Stimulated activated CD8-positive, alpha-beta memory T cell treated with anti-CD3 and anti-CD28 coated beads, Interleukin-7, amount 100 ng/mL, for 4 hours (primary cell): Measurements from ENCODE around the gene TLE5.
"Not testable (repeated sequence)": the region's sequence is repeated elsewhere in the genome, so short reads cannot be mapped to it uniquely, and the experiment has no call there.

Experiments
- DNase-seq, 2 donors: peaks; one replicate each; pipeline ENCODE4 v3.0.0-alpha.2; 2020; ENCODE audit warnings: low read depth in 2 of 2

TLE5 gene

DNA sequence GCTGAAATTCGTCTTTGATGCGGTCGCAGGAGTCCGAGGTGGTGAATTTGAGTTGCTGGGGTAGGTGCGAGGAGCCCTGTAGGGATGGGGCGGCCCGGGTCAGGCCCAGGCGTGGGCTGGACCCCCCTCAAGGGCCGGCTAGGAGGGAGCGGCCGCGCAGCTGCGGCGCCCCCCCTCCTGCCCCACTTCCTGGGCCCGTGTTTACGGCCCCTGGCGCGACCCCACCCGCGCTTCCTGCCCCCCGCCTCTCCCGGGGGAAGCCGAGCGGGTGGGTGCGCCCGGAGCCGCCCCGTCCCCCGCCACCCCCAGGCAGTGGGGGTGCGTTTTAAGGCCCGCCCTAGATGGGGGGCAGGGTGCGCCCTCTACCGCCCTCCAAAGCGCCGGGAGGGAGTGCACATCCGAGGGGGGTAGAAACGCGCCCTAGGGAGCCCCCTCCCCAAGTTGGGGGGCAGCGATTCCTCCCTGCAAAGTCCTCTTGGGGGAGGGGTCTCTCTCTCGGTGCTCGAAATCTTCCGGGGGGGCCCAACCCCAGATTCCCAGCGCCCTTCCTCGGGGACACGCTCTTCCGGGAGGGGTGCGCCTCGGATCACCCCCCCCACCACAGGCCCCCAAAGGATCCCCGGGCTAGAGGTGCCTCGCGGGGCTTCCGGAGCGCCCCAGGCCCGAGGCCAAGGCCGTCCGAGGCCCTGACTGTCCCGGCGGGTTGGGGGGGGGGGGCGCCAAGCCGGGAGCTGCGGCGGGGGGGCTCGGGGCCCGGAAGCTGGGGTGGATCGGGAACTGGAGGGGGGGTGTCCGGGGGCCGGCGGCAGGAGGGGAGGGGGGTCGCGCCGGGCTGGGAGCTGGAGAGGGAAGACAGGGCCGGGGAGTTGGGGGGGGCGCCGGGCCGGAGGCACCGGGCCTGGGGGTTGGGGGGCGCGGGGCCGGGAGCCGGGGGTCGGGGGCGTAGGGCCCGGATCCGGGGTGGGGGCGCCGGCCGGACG, 823 bp downstream of the TLE5 start:
- DNase-seq = peak; percentile 47 to 77

DNA sequence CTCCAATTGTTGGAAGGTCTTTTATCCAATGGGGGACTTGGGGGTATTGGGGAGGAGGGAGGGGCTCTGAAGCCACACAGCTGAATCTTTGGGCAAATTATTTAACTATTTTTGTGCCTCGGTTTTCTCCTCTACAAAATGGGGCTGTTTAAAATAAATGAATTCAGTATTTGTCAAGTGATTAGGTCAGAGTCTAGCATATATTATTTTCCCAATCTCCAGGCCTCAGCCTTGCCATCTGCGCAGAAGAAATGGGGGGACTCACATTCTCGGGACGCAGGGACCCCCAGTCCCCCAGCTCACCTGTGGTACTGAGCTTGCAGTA, 1.5 kb downstream of the TLE5 start:
- DNase-seq = no peak

DNA sequence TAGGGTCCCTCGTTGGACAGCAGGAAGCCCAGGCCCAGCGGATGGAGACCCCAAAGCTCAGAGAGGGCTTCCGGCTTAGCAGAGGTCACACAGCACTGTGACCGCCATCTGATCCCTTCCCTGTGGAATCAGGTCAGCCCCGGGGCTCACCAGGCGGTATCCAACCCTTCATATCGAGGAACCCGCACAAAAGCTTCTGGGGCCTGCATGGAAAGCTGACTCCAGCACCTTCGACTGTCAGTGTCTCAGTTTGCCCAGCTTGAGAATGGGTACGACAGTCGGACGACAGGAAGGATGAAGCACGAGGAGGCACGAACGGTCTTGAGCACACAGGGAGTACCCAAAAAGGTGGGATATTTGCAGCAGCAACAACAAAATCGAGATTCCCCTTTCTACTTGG, 2.6 kb downstream of the TLE5 start:
- no peak for DNase-seq

DNA sequence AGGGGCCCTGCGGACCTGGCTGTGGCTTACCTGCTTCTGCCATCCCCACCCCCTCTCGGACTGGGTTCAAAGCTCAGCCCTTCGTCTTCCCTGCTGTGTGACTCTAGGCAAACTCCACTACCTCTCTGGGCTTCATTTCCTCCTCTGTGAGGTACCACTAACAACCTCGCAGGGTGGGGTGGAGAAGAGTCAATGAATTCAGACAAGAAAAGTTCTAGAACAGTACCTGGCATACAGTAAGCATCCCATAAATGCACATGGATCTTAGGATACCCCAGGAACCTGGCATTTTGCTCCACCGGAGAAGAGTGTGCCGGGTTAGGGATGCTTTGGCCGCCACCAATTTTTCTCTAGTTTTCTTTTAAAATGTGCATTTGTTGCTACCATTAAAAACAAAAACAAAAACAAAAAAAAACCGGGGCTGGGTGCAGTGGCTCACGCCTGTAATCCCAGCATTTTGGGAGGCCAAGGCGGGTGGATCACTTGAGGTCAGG, 3.4 kb downstream of the TLE5 start:
- no peak for DNase-seq

DNA sequence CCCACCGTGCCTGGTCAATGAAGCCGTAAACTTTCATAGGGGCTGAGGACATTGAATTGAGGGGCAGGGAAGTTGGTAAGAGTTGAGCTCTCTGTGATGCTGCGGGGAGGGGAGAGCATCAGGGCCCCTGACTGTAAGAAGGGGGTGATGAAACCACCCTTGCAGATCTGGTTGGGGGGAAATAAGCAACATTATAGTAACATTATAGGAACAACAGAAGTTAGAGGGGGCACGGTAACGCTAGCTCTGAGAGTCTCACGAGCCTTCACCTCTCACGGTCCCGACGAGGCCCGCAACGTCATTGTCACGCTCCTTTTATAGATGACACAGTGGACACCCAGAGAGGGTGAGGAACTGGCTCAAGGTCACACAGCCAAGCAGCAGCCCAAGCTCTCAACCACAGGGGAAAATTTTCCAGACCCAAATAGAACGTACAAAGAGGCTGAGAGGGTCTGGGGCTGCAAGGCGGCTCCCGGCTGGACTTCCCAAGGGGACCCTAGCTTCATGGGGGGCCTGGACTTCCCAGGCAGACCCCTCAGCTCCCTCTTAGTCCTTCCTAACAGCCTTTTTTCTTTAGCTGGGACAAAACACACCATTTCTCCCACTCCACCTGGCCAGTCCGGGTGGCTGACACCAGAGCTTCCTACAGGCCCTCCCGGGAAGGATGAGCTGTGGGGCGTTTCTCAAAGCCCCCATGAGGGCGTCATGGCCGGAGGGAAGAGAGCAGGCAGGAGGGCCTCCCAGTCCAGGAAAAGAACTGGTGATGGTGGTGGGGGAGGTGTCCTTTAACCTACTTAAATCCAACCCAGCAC, 4.1 kb downstream of the TLE5 start:
- no peak for DNase-seq

DNA sequence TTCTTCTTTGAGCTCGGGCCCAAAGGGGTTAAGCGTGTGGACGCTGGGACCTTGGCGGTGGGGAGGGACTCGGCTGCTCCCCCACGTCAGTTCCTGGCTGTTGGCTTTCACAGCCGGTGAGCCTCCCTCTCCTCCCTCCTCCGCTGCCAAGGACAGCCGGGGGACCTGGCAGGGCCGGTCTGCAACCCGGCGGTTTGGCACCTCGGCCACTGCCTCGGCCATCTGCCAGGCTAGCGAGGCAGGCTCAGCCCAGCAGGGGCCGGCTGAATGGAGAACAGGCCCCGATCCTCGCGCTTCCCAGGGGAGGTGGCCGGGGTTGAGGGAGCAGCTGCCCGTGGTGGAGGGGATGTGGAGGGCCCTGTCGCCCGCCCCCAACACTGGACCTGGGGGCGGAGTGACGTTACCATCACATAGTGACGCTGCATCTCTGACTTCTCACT, 5.0 kb downstream of the TLE5 start:
- DNase-seq = no peak

DNA sequence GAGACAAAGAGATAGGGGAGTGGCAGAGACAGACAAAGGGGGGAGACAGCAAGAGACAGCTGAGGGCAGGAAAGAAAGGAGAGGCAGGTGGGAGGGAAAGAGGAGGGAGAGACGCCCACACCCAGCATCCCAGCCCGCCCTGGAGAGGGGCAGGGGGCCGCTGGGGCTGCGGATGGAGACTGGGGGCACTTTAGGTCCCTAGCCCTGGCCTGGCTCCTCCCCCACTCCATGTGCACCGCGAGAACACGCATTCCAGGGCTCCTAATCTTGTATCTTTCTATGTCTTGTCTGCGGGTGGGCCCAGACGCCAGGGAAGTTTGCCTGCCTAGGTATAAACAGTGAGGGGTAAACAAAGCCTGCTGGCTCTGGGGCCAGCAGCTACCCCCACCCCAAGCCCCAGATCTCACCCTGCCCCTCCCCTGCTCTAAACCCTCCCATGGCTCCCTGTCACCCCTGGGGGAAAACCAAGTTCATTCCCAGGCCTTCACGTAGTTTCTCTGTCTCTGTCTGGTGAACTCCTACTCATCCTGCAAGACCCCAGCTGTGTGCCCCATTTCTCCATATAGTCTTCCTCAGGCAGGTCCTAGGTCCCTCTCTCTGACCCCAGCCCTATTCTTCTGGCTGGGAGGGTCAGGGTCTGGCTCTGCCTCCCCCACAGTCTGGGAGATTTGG, 5.7 kb downstream of the TLE5 start:
- DNase-seq = no peak

DNA sequence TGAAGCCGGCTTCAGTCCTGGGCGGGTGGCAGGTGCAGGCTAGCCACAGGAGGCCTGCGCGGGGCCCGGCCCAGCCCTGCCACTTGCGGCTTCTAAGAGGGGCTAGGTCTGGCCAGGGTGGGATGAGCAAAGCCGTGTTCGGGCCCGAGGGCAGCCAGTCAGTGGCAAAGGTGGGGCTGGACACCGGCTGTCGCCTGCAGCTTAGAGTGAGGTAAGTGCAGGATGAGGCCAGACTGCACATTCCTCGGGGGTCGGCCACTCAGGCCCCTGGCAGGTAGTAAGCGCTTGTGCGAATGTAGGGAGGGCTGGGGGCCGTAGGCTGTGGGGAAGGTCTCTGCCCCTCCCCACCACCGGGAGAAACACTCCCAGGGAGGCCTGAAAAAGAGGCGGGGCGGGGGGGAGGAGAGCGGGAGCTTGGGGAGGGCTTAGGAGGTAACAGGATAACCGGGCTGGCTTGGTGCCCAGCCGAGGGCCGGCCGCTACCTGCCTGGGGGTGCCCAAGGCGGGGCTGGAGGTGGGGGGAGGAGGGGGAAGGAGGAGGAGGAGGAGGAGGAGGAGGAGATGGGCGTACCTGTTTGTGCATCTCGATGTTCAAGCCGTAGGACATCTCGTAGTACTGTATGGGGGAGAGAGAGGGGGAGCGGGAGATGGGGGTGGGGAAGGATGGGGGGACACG, 6.4 kb downstream of the TLE5 start:
- DNase-seq = no peak

DNA sequence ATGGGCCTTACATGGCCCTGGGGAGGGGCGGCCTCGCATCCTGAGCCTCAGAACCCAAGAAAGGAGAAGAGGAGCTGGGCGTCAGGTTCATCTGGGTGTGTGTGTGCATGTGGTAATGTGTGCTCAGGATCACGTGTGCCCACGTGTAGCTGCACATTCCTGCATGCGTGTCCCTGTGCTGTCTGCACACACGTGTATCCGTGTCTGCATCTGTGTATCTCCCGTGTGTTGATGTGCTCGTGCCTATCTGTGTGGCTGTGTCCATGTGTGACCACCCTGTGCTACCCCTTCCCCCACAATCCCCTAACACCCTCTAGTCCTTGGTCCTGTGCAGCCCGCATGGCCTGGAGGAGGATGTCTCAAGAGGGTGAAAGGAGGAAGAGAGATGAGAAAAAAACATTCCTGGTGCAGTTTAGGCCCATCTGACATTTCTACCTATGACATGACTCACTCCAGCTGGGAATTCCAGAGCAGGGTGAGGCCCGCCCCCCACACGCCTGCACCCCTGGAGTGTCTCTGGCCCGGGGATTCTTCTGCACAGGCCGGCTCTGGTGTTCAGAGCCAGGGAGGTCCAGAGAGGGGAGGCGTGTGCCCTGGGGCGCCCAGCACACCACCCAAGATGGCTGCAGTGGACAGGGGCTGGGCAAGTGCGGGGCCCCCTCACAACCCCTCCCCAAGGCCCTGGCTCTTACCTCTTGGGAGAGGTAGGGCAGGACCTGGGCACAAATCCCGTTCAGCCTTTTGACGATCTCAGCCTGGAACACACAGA, 7.1 kb downstream of the TLE5 start:
- DNase-seq = no peak

DNA sequence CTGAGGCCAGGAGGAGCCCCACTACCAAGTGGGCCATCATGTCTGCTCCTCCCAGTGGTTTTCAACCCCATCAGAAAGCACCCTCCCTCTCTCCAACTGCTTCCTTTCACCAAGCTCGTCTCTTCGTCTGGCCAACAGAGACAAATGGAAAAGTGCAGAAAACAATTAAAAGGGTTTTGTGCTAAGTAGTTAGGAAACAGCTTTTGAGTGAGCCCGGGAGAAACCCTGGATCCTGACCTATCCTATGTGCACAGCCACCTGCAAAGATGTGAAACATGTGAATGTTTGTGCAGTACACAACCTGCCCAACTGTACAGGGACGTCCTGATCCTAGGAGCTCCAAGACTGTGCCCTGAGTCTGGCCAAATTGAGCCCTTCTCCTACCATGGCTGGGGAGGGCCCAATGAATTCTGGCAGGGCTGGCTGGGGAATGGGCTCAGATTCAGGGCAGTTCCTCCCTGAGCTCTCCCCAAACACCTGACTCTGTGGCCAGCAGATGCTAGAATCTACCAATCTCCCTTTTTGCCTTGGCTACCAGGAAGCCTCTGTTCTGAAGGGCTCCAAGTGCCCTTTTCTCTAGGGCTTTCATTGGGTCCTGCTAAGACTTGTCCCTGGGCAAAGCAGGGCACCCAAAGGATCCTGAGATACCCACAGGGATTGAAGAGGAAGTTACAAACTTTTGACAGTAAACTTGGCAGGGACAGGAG, 7.9 kb downstream of the TLE5 start:
- no peak for DNase-seq

DNA sequence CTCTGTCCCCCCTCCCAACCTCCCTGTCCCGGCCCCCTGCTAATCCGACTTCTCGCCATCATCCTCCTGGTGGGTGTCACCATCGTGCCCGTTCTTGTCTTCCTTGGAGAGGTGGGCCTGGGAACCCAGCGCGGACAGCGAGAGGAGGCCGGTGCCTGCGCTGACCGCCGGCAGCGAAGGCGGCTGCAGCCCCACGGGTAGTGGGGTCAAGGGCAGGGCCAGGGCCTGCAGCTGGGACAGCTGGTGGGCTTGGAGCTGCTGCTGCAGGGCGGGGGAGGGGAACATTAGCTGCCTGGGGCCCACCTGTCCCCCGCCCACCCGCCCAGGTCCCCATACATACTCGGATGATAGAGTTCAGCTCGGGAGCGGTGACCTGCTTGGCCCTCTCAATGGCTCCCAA, 8.5 kb downstream of the TLE5 start:
- DNase-seq = no peak

DNA sequence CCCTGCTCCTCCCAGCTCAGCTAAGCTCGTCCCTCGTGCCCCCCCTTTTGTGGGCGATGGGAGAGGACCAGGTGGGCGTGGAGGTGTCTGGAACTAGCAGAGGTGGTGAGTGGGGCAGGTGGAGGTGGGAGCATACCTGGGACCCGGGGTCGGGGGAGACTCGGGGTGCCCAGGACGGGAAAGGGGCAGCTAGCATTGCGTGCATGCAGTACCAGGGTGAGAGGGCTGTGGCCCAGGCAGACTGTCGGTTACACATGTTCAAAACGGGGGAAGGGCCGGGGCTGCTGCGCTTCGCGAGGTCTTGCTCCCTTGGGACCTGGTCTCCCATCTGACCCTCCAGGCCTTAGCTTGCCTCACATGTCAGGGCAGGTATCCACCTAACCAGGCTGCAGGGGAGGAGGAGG, 9.1 kb downstream of the TLE5 start:
- DNase-seq = no peak

DNA sequence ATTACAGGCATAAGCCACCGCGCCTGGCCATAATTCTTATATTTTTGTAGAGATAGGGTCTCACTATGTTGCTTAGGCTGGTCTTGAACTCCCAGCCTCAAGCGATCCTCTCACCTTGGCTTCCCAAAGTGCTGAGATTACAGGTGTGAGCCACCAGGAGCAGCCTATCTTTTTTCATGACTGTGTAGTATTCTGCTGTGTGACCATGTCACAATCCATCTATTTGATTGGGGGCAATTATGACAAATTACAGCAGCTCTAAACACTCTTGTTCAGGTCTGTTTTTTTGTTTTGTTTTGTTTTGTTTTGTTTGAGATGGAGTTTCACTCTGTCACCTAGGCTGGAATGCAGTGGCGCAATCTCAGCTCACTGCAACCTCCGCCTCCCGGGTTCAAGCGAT, 12.3 kb downstream of the TLE5 start:
- DNase-seq = not testable (repeated sequence)

DNA sequence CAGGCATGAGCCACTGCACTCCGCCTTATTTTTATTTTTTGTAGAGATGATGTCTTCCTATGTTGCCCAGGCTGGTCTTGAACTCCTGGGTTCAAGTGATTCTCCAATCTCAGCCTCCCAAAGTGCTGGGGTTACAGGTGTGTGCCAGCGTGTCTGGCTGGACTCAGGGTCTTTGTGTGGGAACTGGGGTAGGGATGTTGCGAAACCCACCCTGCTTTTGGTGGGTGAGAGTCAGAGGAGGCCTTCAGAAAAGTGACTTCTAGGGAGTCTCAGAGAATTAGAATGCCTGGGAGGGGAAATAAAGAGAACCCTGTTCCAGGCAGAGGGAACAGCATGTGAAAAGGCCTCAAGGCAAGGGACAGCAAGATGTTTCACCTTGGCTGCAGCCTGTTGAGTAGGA, 13.2 kb downstream of the TLE5 start:
- no peak for DNase-seq

DNA sequence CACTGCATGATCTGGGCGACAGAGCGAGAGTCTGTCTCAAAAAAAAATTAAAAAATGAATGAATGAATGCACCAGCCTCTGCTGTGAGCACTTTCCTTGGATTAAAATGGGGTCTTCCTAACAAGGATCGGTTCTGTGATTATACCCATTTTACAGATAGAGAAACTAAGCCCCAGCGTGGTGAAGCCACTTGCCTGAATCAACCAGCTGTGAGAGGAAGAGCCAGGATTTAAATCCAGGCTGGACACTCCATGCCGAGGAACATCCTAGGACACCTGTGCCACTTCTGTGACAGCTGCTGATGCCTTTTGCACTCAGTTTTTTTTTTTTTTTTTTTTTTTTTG, 14.1 kb downstream of the TLE5 start:
- no peak for DNase-seq

DNA sequence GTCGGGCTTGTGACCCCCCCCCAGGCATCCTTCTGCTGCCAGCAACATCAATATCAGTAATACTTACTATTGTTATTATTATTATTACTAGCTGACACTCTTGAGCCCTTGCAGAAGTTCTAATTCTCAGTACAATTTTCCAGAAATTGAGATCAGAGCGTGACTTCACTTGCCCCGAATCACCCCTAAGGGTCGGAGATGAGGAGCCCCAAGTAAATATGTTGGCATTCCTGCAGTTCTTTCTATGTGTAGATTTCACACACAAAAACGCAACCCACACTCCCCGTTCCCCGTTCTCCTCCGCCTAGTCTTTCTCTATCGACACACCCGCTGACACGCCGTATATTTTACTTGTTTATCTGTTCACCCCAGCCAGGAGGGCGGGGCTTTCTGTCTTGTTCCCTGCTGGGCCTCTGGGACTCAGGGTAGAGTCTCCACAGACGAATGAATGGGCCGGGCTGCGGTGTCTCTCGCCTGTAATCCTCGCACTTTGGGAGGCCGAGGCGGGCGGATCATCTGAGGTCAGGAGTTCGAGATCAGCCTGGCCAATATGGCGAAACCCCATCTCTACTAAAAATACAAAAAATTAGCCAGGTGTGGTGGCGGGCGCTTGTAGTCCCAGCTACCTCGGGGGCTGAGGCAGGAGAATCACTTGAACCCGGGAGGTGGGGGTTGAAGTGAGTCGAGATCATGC, 14.7 kb downstream of the TLE5 start:
- peak in 1 of 2 donors; percentile 32 for DNase-seq

DNA sequence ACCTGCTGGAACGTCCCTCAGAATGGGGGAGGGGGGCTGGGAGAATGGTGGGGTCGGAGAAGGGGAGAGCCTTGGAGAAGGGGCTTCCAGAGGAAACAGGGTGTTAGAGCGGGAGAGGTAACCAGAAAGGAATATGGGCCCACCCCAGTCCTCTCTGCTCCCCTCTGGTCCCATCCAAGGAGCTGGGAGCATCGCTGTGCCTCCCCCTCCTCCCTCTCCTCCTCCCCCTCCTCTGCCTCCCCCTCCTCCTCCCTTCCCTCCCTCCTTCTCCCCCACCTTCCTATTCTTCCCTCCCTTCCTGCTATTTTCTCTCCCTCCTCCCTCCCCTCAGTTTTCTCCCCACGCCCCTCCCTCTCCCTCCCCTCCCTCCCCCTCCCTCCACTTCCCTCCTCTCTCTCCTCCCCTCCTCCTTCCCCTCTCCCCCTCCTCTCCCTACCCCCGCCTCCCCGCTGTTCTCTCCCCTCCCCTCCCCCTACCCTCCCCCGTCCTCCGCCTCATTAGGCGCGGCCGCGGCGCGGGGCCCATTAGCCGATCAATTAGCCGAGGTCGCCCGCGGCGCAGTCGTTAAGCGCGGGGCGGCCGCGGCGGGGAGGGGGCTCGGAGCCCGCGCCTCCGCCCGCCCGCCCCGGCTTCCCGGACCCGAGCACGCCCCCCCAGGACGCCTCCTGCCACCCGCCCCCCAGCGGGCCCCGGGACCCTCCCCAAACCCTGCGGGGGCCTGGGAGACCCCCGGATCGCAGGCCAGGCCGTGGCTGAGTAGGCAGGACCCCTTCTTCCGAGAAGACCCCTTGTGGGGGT, 15.4 kb downstream of the TLE5 start:
- no peak for DNase-seq

DNA sequence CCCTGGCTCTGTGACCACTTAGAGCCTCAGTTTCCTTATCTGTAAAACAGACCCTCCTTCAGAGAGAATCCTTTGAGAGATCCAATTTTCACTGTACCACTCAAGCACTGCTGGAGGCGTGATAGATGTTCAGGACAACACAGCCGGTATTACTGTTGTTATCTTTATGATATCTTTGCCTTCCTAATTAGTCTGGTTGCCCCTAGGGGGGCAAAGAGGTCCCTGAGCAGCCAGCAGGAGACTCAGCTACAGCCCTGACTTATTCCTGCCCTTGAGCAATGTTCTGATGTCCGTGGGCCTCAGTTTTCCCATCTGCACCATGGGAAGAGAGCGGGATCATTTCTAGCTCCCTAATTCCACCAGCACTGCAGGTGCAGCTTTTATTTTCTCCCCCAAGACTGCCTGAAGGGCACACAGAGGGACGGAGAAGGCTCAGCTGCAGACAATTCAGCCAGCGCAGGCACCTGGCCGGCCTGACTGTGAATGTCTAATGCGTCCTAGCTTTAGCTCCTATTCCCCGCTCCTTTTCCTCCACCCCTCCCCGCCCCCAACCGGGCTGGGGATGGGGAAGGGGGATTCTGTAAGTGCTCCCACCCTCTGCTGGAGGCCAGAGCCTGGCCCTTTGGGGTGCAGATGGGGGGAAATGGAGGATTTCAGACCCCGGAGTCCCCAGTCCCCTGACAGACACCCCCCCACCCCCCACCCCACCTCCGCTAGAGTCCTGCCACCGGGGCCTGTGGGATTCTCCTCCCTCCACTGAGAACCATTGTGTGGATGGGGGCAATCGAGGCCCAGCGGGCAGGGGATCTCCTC, 16.2 kb downstream of the TLE5 start:
- no peak for DNase-seq
